CD4-positive, alpha-beta T cell treated with Interleukin-12 subunit alpha and Interleukin-12 subunit beta, for 1 hour (primary cell): ENCODE measurements around the gene TPM1.

Experiments
- DNase-seq: peaks from one replicate; pipeline ENCODE4 v3.0.0-alpha.2; 2020

Gene TPM1

DNA sequence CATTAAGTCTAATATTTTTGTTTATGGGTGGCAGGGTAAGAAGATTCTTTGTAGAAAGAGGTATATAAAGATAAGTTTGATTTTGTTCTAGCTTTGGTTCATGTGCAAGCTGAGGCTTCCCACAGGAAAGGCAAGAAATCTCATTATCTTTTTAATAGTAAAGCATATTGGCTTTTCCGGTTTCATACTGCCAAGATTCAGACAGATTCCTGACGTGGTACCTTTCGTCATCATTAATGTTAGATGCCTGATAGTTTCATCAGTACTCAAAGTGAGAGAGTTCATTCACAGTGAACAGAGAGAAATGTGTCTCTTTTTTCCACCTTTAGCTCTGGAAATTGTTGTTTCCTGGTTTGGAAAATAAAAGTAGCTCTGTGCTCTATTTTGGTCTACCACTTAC is 16.5 kb downstream of the TPM1 start:
- no peak for DNase-seq

DNA sequence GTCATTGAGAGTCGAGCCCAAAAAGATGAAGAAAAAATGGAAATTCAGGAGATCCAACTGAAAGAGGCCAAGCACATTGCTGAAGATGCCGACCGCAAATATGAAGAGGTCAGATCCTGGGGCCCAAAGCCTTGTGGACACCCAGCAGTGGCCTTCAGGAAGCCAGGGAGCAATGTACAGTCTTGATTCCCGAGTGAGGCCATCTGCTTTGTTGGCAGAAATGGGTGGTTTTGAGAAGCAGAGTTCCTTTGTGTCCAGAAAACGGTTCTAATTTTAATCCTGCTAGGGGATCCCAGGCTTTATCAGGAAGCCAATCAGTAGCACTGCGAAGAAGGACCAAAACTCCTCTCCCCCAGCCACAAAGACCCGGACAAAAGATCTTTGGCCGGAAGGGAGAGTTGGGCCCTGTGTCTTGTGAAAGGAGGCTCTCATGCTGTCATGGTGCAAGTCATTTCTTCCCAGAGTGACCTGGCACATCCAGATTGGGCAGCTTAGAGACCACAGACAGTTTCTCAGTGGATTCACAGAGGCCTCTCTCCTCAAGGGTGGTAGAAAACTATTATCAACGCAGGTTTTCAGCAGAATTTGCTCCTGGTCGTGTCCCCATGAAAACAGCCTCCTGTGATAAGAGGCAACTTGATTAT is 17.1 kb downstream of the TPM1 start:
- DNase-seq: no peak

DNA sequence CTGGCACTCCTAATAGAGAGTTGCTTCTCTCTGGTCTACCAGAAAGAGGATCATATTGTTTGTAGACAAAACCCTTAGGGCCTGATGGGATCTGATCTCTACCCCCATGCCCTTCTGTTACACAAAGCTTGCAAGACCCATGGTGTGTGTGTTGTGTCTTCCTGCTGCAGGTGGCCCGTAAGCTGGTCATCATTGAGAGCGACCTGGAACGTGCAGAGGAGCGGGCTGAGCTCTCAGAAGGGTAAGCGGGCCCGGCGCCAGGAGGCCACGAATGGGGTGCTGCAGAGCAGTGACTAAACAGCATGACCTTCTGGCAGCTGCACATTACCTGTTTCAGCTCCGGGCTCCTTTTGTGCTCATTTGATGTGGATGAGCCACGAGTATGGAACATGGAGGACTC is 18.2 kb downstream of the TPM1 start:
- DNase-seq: no peak

DNA sequence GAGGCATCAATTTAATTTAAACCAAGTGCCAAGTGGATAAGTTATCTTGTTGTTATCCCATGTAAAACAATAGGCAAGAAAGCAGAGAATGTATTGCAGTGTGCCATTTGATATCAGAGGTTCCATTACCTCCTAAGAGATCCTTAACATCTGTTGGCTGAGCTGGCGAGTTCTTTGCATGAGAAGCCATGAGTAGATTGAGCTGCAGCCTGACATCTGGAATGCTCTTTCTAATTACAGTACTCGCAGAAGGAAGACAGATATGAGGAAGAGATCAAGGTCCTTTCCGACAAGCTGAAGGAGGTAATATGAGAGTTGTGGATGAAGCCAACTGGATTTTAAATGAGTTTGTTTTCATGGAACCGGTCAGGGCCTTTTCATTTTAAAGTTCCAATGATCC is 19.4 kb downstream of the TPM1 start:
- no peak for DNase-seq

DNA sequence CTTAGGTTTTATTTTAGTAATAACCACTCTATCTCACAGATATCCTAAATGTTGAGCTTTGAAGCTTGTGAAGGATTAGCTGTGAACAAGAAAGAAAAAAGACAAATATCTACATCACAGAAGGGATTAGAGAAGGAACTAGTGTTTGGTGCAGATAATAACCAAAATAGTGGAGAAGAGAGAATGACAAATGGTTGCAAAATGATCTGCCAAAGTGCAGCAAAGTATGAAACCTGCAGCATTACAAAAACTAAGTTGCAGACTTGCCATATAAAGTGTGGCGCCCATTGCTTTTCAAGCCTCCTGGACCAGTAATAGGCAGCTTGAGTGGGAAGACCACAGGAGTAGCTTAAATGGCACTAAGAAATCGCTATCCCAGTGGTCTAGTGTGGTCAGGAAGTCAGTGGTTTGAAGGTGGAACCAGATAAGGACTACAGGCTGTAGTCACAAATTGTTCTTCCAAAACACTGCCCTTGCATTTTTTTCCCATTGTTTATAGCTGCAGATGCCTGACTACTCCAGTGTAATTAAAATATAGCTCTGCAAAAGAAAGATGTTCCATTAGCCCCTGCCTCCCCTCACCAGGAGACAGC is 20.7 kb downstream of the TPM1 start:
- DNase-seq: no peak

DNA sequence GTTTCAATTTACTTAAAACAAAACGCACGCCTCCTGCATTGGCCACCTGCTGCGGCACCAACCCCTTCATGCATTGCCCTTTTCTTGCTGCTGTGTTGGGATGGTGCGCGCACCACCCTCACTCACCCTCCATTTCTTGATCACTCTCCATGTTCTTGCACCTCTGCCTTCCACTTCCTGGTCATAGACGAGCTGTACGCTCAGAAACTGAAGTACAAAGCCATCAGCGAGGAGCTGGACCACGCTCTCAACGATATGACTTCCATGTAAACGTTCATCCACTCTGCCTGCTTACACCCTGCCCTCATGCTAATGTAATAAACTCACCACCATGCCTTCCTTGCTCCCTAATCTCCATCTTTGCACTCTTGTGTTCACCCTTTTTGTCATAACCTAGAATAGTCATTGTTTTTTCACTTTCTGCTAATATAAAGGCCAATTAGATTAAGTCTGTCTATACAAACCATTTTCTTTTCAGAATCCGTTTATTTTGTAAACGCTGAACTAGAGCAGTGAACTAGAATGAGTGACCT is 21.4 kb downstream of the TPM1 start:
- no peak for DNase-seq

DNA sequence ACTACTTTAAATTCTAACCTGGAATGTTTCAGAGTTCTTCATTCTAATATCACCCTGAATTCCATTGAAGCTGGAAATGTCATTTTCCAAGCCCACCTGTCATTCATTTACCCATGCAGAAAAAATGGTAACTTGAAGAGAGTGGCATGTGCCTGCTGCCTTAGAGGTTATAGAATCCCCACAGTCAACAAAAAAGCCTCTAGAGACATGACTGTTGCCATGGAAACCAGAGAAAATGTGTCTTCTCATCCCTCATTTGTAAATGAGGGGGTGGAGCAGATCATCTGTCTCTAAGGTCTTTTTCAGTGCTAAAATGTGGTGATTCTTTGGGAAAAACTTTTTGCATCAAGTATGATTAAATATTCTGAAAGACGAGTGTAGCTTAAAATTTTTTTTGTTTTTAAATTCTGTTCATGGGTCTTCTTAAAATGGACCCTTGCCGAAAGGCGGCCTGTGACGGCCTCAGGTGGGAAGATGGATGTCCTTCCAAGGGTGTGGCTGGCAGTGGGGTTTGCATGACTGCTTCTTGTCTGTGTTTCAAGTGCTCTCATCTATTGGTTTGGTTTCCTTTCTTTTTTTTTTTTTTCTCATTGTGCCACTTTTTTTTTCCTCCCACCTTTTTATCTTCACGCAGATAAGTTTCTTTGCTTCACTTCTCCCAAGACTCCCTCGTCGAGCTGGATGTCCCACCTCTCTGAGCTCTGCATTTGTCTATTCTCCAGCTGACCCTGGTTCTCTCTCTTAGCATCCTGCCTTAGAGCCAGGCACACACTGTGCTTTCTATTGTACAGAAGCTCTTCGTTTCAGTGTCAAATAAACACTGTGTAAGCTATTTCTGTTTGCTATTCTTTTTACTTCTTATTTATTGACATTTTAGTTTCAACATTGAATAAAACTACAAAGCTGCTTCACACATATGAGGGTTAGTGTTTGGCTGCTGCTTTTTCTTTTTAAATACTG is 23.0 kb downstream of the TPM1 start:
- no peak for DNase-seq

DNA sequence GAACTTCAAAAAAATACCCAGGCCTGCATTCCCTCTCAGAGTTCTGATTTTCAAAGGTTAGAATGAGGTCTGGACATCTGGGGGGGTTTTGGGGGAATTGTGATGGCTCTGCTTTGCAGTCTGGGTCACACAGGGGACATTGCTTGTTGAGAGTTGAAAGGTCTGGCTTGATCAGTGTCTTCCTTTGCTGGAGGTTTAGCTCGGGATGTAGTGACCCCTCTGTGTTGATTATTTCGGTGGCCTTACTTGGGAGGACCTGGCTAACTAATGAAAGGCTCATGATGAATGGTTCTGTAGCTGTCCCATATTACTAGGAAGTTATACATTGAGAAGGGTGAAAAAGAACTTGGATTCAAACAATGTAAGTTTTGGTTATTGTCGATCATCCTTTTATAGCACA is 23.7 kb downstream of the TPM1 start:
- DNase-seq: no peak

DNA sequence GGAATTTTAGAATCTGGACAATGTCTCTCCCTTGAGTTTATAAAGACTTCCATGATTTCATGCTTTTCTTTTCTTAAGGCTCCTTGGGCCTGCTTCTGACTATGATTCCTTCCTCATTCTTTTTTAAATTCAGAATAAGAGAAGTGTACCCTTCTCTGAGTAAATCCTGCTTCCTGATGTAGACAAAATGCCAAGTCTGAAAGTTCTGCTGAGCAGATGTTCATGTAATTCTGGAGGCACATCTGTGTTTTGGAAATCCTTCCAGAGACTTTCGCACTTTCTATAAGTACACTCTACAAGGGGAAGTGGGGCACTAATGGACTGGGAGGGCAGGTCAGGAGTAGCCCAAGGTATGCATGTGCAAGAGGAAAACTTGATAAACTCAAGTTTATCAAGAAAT is 24.8 kb downstream of the TPM1 start:
- DNase-seq: no peak

DNA sequence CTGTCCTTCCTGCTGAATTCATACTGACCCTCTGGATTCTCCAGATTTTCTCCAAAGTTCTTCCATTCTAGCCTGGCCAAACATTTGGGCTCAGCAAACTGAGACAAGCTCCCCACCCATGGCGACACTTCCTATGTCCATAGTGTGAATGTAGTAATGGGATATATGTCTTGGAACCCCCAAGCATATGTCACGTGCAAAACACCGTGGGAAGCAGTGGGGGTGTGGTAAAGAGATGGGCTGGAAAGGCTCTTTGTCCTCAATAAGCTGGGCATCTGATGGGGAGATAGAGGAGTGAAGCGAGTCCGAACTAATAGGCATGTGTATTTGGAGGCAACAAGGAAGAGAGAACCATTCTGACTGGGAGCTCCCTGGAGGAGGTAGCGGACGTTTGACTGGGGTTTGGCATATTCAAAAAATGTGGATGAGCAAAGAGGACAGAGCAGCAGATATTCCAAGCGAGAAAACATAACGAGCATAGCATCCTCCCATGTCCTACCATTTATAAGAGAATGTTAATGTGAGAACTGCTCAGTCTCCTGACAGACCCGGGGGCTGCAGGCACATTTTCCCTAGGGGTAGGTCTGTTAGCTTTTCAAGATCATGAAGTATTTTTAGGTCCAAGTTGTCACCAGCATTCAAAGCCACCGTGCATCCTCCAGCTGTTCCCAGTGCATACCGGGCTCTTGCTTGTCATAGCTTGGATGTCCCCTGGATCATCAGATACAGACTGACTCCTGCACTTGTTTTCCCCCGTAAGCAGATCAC is 25.6 kb downstream of the TPM1 start:
- no peak for DNase-seq

DNA sequence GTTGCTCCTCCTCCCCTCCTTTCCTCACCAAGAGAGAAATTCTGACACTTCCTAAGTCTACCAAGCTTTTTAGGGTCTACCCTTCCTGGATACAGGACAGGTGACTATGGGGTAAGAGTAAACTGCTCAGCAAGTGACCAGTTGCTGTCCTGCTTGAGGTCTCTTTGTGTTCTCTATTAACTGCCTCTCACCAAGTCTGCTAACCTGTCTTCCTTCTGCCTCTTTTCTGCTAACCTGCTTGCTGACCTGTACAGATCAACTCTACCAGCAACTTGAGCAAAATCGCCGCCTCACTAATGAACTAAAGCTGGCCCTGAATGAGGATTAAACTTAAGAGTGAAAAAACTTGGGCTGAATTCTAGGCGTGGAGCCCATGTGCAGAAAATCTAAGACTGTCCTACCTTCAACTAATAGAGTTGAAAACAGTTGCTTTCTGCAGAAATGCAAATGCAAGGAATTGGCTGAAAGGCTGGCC is 27.1 kb downstream of the TPM1 start:
- DNase-seq: no peak

DNA sequence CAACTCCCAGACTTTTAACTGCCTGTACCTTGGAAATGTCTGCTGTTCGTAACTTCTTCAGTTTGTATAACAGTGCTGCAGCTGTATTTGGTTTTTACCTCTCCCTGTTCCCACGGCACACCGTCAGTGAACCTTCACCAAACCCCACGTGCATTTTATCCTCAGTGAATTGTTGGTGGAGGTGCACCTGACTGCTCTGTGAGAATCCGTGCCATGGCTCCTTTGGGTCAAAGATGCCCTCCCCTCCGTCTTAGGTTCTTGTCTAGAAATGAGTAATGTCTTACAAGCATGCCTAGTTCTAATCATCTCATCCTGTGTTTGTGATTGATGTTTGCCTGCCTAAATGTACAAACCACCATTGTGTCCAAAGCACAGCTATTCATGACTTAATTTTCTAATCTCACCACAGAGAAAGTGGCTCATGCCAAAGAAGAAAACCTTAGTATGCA is 28.2 kb downstream of the TPM1 start:
- no peak for DNase-seq

DNA sequence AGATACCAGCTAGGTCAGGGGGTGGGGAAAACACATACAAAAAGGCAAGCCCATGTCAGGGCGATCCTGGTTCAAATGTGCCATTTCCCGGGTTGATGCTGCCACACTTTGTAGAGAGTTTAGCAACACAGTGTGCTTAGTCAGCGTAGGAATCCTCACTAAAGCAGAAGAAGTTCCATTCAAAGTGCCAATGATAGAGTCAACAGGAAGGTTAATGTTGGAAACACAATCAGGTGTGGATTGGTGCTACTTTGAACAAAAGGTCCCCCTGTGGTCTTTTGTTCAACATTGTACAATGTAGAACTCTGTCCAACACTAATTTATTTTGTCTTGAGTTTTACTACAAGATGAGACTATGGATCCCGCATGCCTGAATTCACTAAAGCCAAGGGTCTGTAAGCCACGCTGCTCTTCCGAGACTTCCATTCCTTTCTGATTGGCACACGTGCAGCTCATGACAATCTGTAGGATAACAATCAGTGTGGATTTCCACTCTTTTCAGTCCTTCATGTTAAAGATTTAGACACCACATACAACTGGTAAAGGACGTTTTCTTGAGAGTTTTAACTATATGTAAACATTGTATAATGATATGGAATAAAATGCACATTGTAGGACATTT is 28.9 kb downstream of the TPM1 start:
- DNase-seq: no peak

DNA sequence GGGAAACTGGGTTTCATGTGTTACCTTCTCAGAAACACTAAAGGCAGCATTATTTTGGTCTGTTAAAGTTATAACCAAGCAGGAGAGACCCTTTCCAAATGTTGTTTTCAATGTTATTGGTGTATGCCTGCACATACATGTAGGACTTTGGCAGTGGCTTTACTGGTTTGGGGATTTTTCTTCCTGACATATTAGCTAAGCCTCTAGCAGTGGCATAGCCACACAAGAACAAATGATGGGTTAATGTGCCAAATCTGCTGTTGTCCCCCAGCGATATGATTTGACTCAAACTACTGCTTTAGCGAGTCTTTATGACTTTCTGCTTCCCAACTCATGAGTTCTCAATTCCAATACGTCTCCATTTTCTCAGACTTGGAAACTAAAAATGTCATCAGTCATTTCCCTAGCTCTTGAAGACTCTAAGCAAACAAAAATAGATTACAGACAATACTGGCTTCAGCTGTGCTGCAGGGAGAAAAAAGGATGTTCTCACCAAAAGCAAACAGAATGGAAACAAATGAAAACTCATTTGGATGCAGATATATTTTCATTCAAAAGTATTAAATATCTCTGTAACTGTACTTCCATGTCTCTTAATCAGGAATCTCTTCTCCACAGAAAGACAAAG is 29.6 kb downstream of the TPM1 start:
- DNase-seq: no peak

DNA sequence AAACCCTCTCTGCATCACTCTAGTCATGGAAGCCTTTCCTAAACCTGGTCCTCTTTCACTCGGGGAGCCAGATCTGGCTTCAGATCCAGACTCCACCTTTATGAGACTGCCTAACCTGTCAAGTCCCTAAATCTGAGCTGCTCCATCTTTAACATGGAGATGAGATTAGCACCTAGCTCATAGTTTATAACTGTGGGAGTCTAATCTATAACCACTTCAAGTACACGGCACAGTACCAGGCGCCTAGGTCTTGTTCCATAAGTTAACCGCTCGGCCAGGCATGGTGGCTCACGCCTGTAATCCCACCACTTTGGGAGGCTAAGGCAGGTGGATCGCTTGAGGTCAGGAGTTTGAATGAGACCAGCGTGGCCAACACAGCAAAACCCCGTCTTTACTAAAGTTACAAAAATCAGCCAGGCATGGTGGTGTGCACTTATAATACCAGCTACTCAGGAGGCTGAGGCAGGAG is 30.3 kb downstream of the TPM1 start:
- no peak for DNase-seq

DNA sequence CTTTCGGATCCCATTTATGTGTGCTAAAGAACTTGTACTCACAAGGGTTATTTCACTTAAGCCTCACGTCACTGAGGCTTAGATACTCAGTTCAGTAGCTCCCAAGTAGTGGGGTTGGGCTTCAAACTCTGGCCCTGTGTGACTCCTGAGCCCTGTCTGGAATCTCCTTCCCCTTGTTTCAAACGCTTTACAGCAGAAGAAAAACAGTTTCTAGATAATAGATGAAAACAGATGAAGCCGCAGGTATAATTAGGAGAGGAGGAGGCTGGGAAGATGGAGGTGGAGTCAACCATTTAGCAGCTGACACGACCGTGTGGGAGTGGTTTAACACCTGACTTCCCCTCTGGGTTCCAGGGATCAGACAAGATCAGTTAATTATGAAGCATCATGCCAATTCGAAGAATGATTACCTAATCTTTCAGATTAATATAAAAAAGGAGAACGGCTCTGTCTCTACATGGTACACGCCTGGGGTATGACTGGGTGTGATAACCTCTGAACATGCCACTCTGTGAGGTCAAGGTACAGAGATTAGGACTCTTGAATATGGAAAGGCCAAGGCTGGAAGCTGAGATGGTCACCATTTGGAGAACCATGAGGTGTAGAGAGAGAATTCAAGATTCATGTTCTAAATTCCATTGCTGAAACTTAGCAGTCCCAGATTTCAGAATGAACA is 31.1 kb downstream of the TPM1 start:
- DNase-seq: no peak

DNA sequence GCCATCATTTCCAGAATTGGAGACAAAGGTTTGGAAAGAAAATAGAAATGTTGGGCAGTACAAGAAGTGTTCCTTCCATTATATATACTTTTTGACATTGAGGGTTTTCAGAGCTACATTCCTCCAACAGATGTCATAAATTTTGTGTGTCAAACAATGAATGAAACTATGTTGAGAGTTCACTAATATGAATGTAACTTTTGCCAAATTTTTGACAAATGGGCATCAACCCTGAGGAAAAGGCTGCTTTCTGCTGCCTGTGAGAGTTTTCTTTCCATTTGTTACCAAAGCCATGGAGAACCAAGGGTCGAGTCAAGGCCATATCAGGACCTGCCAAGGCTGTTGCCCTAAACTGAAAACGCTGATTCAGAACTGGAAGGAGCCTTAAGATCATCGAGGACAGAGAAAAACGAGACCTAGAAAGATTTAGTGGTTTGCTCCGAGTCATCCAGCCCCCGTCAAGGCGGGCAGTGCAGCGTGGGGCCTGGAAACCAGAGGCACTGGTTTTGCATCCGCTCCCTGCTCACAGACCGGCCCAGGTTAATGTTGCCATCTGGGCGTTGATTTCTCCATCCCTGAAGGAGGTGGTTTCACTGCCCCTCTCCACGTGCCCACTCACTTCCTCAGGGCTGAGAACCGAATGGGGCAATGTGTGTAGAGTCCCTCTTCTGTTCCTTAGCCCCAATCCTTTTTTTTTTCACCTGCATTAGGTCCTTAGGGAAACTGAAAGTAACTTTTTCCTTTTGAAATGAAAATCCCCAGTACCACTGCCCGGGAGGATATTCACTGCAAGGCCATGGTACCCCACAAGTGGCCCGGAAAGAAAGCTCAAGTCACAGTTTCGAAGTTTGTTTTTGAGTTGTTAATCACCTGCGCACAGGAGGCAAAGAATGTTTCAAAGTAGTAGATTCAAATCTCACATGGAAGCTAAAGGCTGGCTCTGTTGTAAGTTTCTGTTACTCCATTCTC is 32.8 kb downstream of the TPM1 start:
- DNase-seq: no peak

DNA sequence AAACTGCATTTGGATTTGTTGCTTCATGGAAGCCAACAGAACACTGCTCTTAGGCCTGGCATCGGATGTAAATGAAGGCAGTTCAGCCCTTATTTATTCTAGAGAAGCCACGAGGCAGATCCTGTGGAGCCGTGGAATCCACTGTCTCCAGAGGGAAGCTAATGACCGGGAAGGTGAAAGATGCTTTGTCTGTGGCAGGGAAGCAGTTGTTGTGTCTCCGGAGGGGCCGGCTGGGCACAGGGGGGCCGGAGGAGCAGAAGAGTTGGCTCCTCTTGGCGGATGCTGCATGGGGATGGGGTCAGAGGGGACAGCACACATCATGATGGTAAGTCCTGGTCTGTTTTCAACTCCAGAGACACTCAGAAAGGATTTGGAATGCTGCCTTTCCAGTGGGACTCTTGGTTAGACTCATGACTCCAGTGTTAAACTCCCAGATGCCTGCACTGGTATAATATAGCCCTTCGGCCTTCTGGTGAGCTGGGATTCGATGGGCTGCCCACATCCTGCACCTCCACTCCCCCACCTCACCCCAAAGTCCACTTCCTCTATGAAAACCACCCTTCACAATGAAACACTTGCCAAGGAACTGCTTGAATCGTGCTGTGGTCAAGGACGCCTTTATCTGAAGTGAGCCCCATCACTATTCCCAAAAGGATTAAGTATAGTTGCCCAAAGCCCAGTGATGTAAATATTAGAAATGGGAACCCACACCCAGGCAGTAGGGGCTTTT is 33.6 kb downstream of the TPM1 start:
- no peak for DNase-seq

DNA sequence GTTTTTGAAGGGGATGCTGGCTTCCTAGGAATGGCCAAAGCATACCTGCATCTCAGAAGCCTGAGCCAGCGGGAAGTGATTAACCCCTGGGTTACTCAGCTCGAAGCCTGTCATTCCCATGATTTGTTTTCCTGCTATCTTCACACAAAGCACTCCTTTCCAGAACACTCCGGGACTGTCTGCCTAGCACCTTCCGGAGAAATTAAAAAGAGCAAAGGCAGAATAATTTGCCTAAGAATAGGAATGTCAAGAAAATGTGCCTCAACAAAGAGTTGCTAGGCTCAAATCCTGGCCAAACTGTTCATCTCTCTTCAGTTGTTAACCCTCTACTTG is 34.1 kb downstream of the TPM1 start:
- no peak for DNase-seq
